Subcutaneous abdominal adipose tissue (tissue), 5 donors: ENCODE results near the gene RIMBP3C.
"Not testable (repeated sequence)": the region's sequence is repeated elsewhere in the genome, so short reads cannot be mapped to it uniquely, and the experiment has no call there.

Experiments used
- H3K27ac ChIP-seq: one replicate; pipeline ENCODE4 v1.7.0; 2013; ENCODE audit warnings: low read depth, mild to moderate bottlenecking, inconsistent platforms, low read length, moderate library complexity
- H3K27me3 ChIP-seq, 5 donors: one replicate each; pipeline ENCODE4 v1.7.0; 2013; ENCODE audit warnings: low read length in 5 of 5, inconsistent platforms in 1 of 5; ENCODE audit not compliant: control insufficient read depth in 5 of 5, insufficient read depth in 4 of 5
- H3K36me3 ChIP-seq, 5 donors: one replicate each; pipeline ENCODE4 v1.7.0; 2013; ENCODE audit warnings: low read length in 5 of 5; ENCODE audit not compliant: control insufficient read depth in 5 of 5, insufficient read depth in 5 of 5
- H3K4me1 ChIP-seq, 5 donors: one replicate each; pipeline ENCODE4 v1.7.0; 2013; ENCODE audit warnings: low read length in 5 of 5, mild to moderate bottlenecking in 3 of 5, moderate library complexity in 1 of 5; ENCODE audit not compliant: control insufficient read depth in 5 of 5, insufficient read depth in 5 of 5
- H3K4me3 ChIP-seq, 5 donors: one replicate each; pipeline ENCODE4 v1.7.0; 2013; ENCODE audit warnings: low read length in 5 of 5, low read depth in 1 of 5
- H3K9ac ChIP-seq, 5 donors: one replicate each; pipeline ENCODE4 v1.7.0; 2013; ENCODE audit warnings: low read length in 5 of 5, mild to moderate bottlenecking in 4 of 5, moderate library complexity in 3 of 5
- H3K9me3 ChIP-seq, 5 donors: one replicate each; pipeline ENCODE4 v1.7.0; 2013; ENCODE audit warnings: low read length in 5 of 5; ENCODE audit not compliant: control insufficient read depth in 5 of 5
- donor health status: healthy.
- donor health status: healthy.
- donor health status: healthy.
- donor health status: healthy.
- donor health status: healthy.

RIMBP3C gene

GRCh38 chr22:21516970-21517764 lies 34.1 kb downstream of the RIMBP3C start:
- not testable (repeated sequence) for H3K27ac ChIP-seq, H3K36me3 ChIP-seq, H3K9me3 ChIP-seq, H3K27me3 ChIP-seq, H3K9ac ChIP-seq, H3K4me3 ChIP-seq, H3K4me1 ChIP-seq

DNA sequence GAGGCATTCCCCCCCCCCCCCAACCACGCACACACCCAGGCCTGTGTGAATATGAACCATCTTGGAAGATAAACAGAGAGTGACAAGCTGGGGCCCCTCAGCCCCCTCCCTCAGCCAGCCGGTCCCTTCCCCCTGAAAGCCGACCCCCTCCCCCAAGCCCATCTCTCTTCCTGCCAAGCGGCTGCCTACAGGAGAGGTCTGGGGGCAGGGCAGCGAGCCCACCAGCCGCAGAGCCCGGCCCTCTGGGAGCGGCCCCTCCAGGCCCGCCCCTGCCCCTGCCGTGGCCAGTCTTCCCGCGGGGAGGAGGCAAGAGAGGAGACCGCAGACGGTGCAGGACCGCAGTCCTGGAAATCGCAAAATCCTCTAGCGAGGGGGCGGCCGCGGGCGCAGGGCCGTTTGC lies 34.7 kb downstream of the RIMBP3C start:
- H3K4me3 ChIP-seq, H3K27ac ChIP-seq: not testable (repeated sequence)

DNA sequence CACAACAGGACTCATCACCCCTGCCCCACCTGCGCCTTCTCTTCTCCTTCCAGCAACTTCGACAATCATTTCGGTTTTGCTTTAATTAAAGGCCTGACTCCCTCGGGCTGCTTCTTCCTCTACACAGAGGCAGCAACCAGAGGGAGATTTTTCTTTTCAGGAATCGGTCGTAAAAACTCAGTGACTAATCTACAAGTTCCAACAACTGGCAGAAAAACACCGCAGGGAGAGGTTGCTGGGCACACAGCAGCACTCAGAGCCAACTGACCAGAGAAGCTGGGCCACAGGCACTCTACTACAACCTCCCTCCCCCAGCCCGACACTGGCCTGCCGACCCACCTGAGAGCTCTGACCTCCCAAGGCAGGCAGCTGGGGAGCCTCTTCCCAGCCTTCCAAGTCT lies 36.0 kb downstream of the RIMBP3C start:
- H3K27me3 ChIP-seq, H3K4me1 ChIP-seq, H3K9ac ChIP-seq, H3K27ac ChIP-seq, H3K4me3 ChIP-seq, H3K36me3 ChIP-seq, H3K9me3 ChIP-seq: not testable (repeated sequence)

More for the DNA sequence above, 34.7 kb downstream of the RIMBP3C start:
- H3K36me3 ChIP-seq, H3K9me3 ChIP-seq, H3K9ac ChIP-seq, H3K4me1 ChIP-seq, H3K27me3 ChIP-seq: not testable (repeated sequence)

DNA sequence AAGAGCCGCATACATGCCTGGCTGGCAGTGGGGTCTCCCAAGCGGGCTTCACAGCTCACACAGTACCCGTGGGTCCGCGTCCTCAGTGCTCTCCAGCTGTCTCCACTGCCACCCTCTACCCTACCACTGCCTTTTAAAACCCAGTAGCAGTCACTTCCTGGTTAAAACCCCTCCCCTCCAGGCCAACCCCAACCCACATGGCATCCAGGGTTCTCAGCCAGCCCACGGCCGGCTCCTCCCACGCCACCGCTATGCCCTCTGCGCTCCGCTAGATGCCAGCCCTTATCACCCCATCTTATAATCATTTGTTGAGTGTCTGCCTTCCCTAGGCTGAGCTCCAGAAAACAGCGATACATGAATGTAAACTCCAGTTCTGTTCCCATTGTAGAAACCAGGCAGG lies 37.1 kb downstream of the RIMBP3C start:
- not testable (repeated sequence) for H3K9ac ChIP-seq, H3K27me3 ChIP-seq, H3K4me1 ChIP-seq, H3K36me3 ChIP-seq, H3K9me3 ChIP-seq, H3K4me3 ChIP-seq, H3K27ac ChIP-seq

- H3K27ac ChIP-seq, H3K9me3 ChIP-seq, H3K9ac ChIP-seq, H3K36me3 ChIP-seq, H3K4me3 ChIP-seq, H3K27me3 ChIP-seq, H3K4me1 ChIP-seq: not testable (repeated sequence)
Measured at GRCh38 chr22:21512022-21512421, 39.2 kb downstream of the RIMBP3C start.

- H3K36me3 ChIP-seq, H3K27me3 ChIP-seq, H3K4me3 ChIP-seq, H3K4me1 ChIP-seq, H3K27ac ChIP-seq, H3K9ac ChIP-seq, H3K9me3 ChIP-seq: not testable (repeated sequence)
Measured at GRCh38 chr22:21510397-21510796, 40.9 kb downstream of the RIMBP3C start.

DNA sequence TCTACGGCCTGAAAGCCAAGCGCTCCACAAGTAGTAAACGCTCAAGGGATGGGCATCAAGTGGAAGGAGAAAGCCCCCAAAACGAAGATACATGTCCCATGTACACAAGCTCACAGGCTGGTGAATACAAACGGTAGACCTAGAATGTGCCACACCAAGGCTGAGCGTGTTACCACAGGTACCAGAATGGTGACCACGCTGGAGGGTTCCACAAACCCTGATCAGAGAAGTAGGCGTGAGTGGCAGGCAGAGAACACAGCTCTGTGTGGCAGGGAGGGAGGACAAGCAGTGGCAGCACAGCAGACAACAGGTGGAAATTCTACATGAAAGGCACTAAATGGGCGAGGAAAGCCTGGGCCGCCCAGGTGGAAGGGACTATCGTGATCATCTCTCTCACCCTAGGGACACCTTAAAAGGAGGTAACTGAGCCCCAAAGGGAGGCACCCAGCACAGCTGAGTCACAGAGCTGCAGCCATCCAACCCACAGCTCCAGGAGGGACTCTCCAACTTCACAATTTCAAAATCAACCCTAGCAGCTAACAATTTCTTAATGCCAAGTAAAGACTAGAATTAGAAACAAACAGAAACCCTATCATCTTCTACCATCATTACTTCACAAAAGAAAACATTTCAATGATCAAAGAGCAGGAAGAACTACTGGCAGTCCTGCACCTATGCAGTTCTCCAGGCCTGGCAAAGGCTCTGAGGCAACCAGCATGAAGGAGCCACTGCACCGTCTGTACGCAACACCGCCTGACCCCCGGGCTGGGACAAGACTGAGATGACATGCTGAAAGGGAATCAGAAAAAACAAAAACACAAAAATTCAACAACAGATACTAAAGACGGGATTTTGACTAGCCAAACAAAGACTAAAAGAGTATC lies 51.4 kb downstream of the RIMBP3C start:
- not testable (repeated sequence) for H3K27ac ChIP-seq, H3K9ac ChIP-seq, H3K36me3 ChIP-seq, H3K4me3 ChIP-seq, H3K27me3 ChIP-seq, H3K4me1 ChIP-seq, H3K9me3 ChIP-seq

GRCh38 chr22:21498489-21498888 lies 52.8 kb downstream of the RIMBP3C start:
- not testable (repeated sequence) for H3K9ac ChIP-seq

DNA sequence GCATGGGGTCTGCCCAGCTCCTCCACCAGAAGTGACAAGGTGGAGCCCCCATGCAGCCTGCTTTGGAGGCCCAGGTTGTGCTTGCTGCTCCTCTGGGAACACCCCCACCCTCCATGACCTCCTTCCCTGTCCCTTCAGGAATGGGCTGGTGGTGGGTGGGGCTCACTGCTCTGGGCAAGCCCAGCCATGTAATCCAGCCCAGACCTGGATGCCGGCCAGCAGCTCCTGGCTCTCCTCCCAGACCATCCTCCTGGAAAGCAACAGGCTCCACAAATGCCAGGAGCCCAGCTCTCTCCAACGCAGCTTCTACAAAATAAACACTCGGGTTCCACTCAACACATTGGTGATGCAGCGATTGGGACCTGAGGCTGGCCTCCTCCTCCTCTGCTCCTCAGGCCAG lies 53.3 kb downstream of the RIMBP3C start:
- H3K36me3 ChIP-seq, H3K27ac ChIP-seq, H3K9ac ChIP-seq, H3K4me3 ChIP-seq, H3K9me3 ChIP-seq, H3K4me1 ChIP-seq, H3K27me3 ChIP-seq: not testable (repeated sequence)

More at GRCh38 chr22:21498489-21498888, 52.8 kb downstream of the RIMBP3C start:
- not testable (repeated sequence) for H3K4me3 ChIP-seq, H3K4me1 ChIP-seq, H3K27ac ChIP-seq, H3K9me3 ChIP-seq, H3K36me3 ChIP-seq, H3K27me3 ChIP-seq
